Kidney (tissue), 14 donors: ENCODE data around the gene ITGAL. TPM values are rescaled to one million over a fixed set of nuclear protein-coding genes. Genes with fewer than 3 reads are reported as not detected.

Source experiments
- DNase-seq, 5 donors: peaks; one replicate each; pipeline ENCODE4 v3.0.0-alpha.2; 2013 to 2020
- FAIRE-seq: peaks from 2 replicates; lab custom pipeline; 2012; peaks lifted over from hg19 to GRCh38; lab: Jason Lieb, UNC
- H3K27ac ChIP-seq, 2 donors: one replicate each; pipeline ENCODE4 v1.7.0; 2013; ENCODE audit warnings: low read depth in 2 of 2, low read length in 2 of 2, inconsistent platforms in 1 of 2
- H3K27me3 ChIP-seq: one replicate; pipeline ENCODE4 v1.7.1; 2013; ENCODE audit warnings: low read length, inconsistent platforms; ENCODE audit not compliant: control insufficient read depth, insufficient read depth
- H3K36me3 ChIP-seq, 3 donors: one replicate each; pipeline versions ENCODE4 v1.7.0 to v1.7.1; 2013; ENCODE audit warnings: low read length in 3 of 3, control low read depth in 1 of 3, inconsistent platforms in 1 of 3; ENCODE audit not compliant: insufficient read depth in 3 of 3, control insufficient read depth in 2 of 3
- H3K4me1 ChIP-seq, 3 donors: one replicate each; pipeline versions ENCODE4 v1.7.0 to v1.7.1; 2013; ENCODE audit warnings: low read length in 3 of 3, inconsistent platforms in 1 of 3, low read depth in 1 of 3; ENCODE audit not compliant: control insufficient read depth in 2 of 3, insufficient read depth in 2 of 3
- H3K4me3 ChIP-seq, 3 donors: one replicate each; pipeline versions ENCODE4 v1.7.0 to v1.8.1; 2013; ENCODE audit warnings: low read length in 3 of 3, control low read depth in 1 of 3, inconsistent platforms in 1 of 3
- H3K9ac ChIP-seq, 3 donors: one replicate each; pipeline versions ENCODE4 v1.7.0 to v1.7.1; 2013; ENCODE audit warnings: low read length in 3 of 3, control low read depth in 1 of 3, inconsistent platforms in 1 of 3
- H3K9me3 ChIP-seq, 3 donors: one replicate each; pipeline versions ENCODE4 v1.7.0 to v1.7.1; 2013; ENCODE audit warnings: low read length in 3 of 3, control low read depth in 1 of 3, inconsistent platforms in 1 of 3; ENCODE audit not compliant: control insufficient read depth in 2 of 3, insufficient read depth in 1 of 3
- CTCF ChIP-seq: IDR thresholded peaks from 3 replicates; pipeline ENCODE4 v1.5.1; 2012; ENCODE audit warnings: mild to moderate bottlenecking, moderate library complexity, borderline replicate concordance; ENCODE audit not compliant: insufficient read depth; ENCODE audit errors: extremely low read depth
- intact Hi-C: fragments of 100-400 bp; cut with DNase I; formaldehyde crosslinking; loops from one replicate; pipeline ENCODE4 v1.11.1; 2022
- polyA plus RNA-seq: library from polyadenylated mRNA; stranded (reverse); fragments of 350-450 nt; fragmentation: Illumina TruSeq; extraction: RNeasy Lipid Tissue Mini Kit (QIAGEN cat#74804); gene quantifications from one replicate; pipeline ENCODE4 v1.2.3, GENCODE V29; 2014; ENCODE audit warnings: low read depth, low replicate concordance; ENCODE audit not compliant: insufficient read depth
- total RNA-seq: library from RNA; stranded (reverse); fragmentation: NEBNext Ultra II Directional; extraction: Animal tissue kit (Norgen Biotek cat#: 25700); gene quantifications from one replicate; pipeline ENCODE4 v1.2.1, GENCODE V29; 2021
- donor health status: control.
- donor health status: control.
- donor health status: control.
- donor health status: control.
- donor health status: control.
- donor health status: DM: yes; HTN: yes; CAD: no.
- donor health status: Normal renal cell carcinoma (clear cell type).

Gene ITGAL
- total and polyA plus RNA-seq, 2 donors from 2014 or later, result 0.56 to 19.6 TPM

GRCh38 chr16:30445408-30446202 lies 26.9 kb upstream of the ITGAL start, which contains the start of gene SEPHS2:
Gene SEPHS2 (minus strand): TSS chr16:30445874. CDS start chr16:30445727, 147 bp downstream.
- H3K9me3 ChIP-seq, result peaks cover 0 to 12% (median 0%) of the 10 kb centered on the region in 3 donors
- no peak for TF ChIP-seq CTCF
- FAIRE-seq (peak; percentile 29), DNase-seq (peak; percentile 98 to 99 (median 98))
- intact Hi-C loops, result no loop called here
- peak within 1 kb of the TSS; percentile 83 to 98 for H3K27ac ChIP-seq
- H3K4me3 ChIP-seq, result peak within 1 kb of the TSS; percentile 88 to 100 (median 96)
- peaks cover 3 to 13% (median 4%) of the 10 kb centered on the region in 3 donors for H3K36me3 ChIP-seq
- H3K9ac ChIP-seq, result peak within 1 kb of the TSS; percentile 78 to 96 (median 86)
- no peaks in the 10 kb centered on the region for H3K27me3 ChIP-seq
- H3K4me1 ChIP-seq, result peaks cover 0 to 15% (median 8%) of the 10 kb centered on the region in 3 donors

GRCh38 chr16:30446203-30446595 lies 26.3 kb upstream of the ITGAL start:
- peaks cover 0 to 15% (median 8%) of the 10 kb centered on the region in 3 donors for H3K4me1 ChIP-seq
- H3K27ac ChIP-seq, result peak overlapping the region; percentile 83 to 98
- no peak for FAIRE-seq
- peak overlapping the region; percentile 18 to 100 (median 88) for H3K4me3 ChIP-seq
- intact Hi-C loops, result no loop called here
- no peaks in the 10 kb centered on the region for H3K27me3 ChIP-seq
- H3K9ac ChIP-seq, result peak overlapping the region in 2 of 3 donors; percentile 60 to 96
- peaks cover 0 to 12% (median 0%) of the 10 kb centered on the region in 3 donors for H3K9me3 ChIP-seq
- no peak for TF ChIP-seq CTCF
- DNase-seq, result peak in 1 of 5 donors; percentile 45
- peaks cover 3 to 13% (median 4%) of the 10 kb centered on the region in 3 donors for H3K36me3 ChIP-seq

GRCh38 chr16:30447512-30448226 lies 24.9 kb upstream of the ITGAL start:
- peaks cover 0 to 15% (median 8%) of the 10 kb centered on the region in 3 donors for H3K4me1 ChIP-seq
- no peaks in the 10 kb centered on the region for H3K27me3 ChIP-seq
- peak overlapping the region; percentile 83 to 85 for H3K27ac ChIP-seq
- no peak for TF ChIP-seq CTCF
- intact Hi-C loops, result no loop called here
- H3K9ac ChIP-seq, result peak overlapping the region in 1 of 3 donors; percentile 37
- H3K9me3 ChIP-seq, result peaks cover 0 to 12% (median 0%) of the 10 kb centered on the region in 3 donors
- H3K36me3 ChIP-seq, result peaks cover 3 to 13% (median 4%) of the 10 kb centered on the region in 3 donors
- H3K4me3 ChIP-seq, result peak overlapping the region in 2 of 3 donors; percentile 16 to 20
- FAIRE-seq, result no peak
- DNase-seq, result peak in 2 of 5 donors; percentile 66 to 77
